ENCODE results near the gene SLC40A1. TPM values are rescaled to one million over a fixed set of nuclear protein-coding genes. Genes with fewer than 3 reads are reported as not detected.
A peak's percentile ranks its signal among the peaks of the same experiment; 100 is the strongest.

SLC40A1 gene
- total RNA-seq, 1 donor from 2014 or later: 11.4 TPM

GRCh38 chr2:189625636-189626035 lies 45.0 kb upstream of the SLC40A1 start:
- H3K4me3 Mint-ChIP-seq (ENCODE audit: unreplicated experiment): no peak overlapping the region
- no peaks in the 10 kb centered on the region for H3K27me3 Mint-ChIP-seq (ENCODE audit: unreplicated experiment)
- H3K4me1 Mint-ChIP-seq (ENCODE audit: unreplicated experiment): peaks cover 34% of the 10 kb centered on the region
- TF ChIP-seq, protein P1, sequence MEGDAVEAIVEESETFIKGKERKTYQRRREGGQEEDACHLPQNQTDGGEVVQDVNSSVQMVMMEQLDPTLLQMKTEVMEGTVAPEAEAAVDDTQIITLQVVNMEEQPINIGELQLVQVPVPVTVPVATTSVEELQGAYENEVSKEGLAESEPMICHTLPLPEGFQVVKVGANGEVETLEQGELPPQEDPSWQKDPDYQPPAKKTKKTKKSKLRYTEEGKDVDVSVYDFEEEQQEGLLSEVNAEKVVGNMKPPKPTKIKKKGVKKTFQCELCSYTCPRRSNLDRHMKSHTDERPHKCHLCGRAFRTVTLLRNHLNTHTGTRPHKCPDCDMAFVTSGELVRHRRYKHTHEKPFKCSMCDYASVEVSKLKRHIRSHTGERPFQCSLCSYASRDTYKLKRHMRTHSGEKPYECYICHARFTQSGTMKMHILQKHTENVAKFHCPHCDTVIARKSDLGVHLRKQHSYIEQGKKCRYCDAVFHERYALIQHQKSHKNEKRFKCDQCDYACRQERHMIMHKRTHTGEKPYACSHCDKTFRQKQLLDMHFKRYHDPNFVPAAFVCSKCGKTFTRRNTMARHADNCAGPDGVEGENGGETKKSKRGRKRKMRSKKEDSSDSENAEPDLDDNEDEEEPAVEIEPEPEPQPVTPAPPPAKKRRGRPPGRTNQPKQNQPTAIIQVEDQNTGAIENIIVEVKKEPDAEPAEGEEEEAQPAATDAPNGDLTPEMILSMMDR (IDR thresholded peaks at IDR 0.05): no peak
- no peaks in the 10 kb centered on the region for H3K36me3 Mint-ChIP-seq (ENCODE audit: unreplicated experiment)
- H3K9me3 Mint-ChIP-seq (ENCODE audit: unreplicated experiment): no peaks in the 10 kb centered on the region
- DNase-seq (ENCODE audit: extremely low spot score, unreplicated experiment): no peak
- no peak overlapping the region for H3K27ac Mint-ChIP-seq (ENCODE audit: unreplicated experiment)

- Mint-ChIP-seq H3K27me3 (ENCODE audit: unreplicated experiment) (no peaks in the 10 kb centered on the region), H3K4me1 (ENCODE audit: unreplicated experiment) (peaks cover 29% of the 10 kb centered on the region), H3K4me3 (ENCODE audit: unreplicated experiment) (no peak overlapping the region), H3K36me3 (ENCODE audit: unreplicated experiment) (no peaks in the 10 kb centered on the region), H3K9me3 (ENCODE audit: unreplicated experiment) (no peaks in the 10 kb centered on the region), H3K27ac (ENCODE audit: unreplicated experiment) (peak overlapping the region; percentile 43)
- DNase-seq (ENCODE audit: extremely low spot score, unreplicated experiment): no peak
- TF ChIP-seq, protein P1 (IDR thresholded peaks at IDR 0.05): no peak
These were observed 44.2 kb upstream of the SLC40A1 start for GRCh38 chr2:189624648-189625355.

GRCh38 chr2:189623049-189623448 lies 42.5 kb upstream of the SLC40A1 start:
- Mint-ChIP-seq H3K9me3 (ENCODE audit: unreplicated experiment) (no peaks in the 10 kb centered on the region), H3K27ac (ENCODE audit: unreplicated experiment) (no peak overlapping the region), H3K36me3 (ENCODE audit: unreplicated experiment) (no peaks in the 10 kb centered on the region), H3K27me3 (ENCODE audit: unreplicated experiment) (no peaks in the 10 kb centered on the region), H3K4me1 (ENCODE audit: unreplicated experiment) (peaks cover 17% of the 10 kb centered on the region), H3K4me3 (ENCODE audit: unreplicated experiment) (no peak overlapping the region)
- DNase-seq (ENCODE audit: extremely low spot score, unreplicated experiment): no peak
- TF ChIP-seq, protein P1 (IDR thresholded peaks at IDR 0.05): no peak

DNA sequence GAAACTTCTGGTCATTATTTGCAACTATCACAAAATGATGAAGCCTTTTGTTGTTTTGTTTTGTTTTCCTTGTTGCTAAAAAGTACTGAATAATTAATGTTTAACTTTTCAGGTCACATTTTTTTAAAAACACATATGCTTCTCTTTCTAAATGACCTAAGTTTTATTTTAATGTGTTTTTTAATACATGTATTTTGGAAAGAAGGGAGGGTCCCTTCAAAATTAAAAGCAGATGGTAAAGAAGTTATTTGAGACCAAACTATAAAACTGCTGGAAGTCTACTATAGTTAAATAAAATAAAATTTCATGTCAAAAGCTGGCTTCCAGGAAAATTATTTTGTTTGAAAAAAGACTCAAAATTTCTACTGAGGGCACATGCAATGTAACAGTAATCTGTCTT lies 41.2 kb upstream of the SLC40A1 start:
- no peaks in the 10 kb centered on the region for H3K27me3 Mint-ChIP-seq (ENCODE audit: unreplicated experiment)
- TF ChIP-seq, protein P1 (IDR thresholded peaks at IDR 0.05): no peak
- no peak overlapping the region for H3K4me3 Mint-ChIP-seq (ENCODE audit: unreplicated experiment)
- no peak for DNase-seq (ENCODE audit: extremely low spot score, unreplicated experiment)
- H3K4me1 Mint-ChIP-seq (ENCODE audit: unreplicated experiment): peaks cover 12% of the 10 kb centered on the region
- no peak overlapping the region for H3K27ac Mint-ChIP-seq (ENCODE audit: unreplicated experiment)
- no peaks in the 10 kb centered on the region for H3K9me3 Mint-ChIP-seq (ENCODE audit: unreplicated experiment)
- no peaks in the 10 kb centered on the region for H3K36me3 Mint-ChIP-seq (ENCODE audit: unreplicated experiment)

- no peak for DNase-seq (ENCODE audit: extremely low spot score, unreplicated experiment)
- peaks cover 17% of the 10 kb centered on the region for H3K4me1 Mint-ChIP-seq (ENCODE audit: unreplicated experiment)
- no peak overlapping the region for H3K4me3 Mint-ChIP-seq (ENCODE audit: unreplicated experiment)
- TF ChIP-seq, protein P1 (IDR thresholded peaks at IDR 0.05): no peak
- H3K27me3 Mint-ChIP-seq (ENCODE audit: unreplicated experiment): no peaks in the 10 kb centered on the region
- H3K9me3 Mint-ChIP-seq (ENCODE audit: unreplicated experiment): no peaks in the 10 kb centered on the region
- H3K27ac Mint-ChIP-seq (ENCODE audit: unreplicated experiment): no peak overlapping the region
- no peaks in the 10 kb centered on the region for H3K36me3 Mint-ChIP-seq (ENCODE audit: unreplicated experiment)
These were observed 37.6 kb upstream of the SLC40A1 start for GRCh38 chr2:189618197-189618596.

Data from osteocyte (in vitro differentiated cells).